GM12891 (cell line): ENCODE data around the gene NIT1.
"Not testable (repeated sequence)": the region's sequence is repeated elsewhere in the genome, so short reads cannot be mapped to it uniquely, and the experiment has no call there.

Source experiments
- DNase-seq: peaks from one replicate; pipeline ENCODE4 v3.0.0; 2011; ENCODE audit warnings: low spot score; ENCODE audit not compliant: insufficient read length
- FAIRE-seq: peaks from 2 replicates; lab custom pipeline; 2011; peaks lifted over from hg19 to GRCh38; lab: Jason Lieb, UNC
- PAX5 ChIP-seq: IDR thresholded peaks from 2 replicates; pipeline ENCODE4 v1.6.1; 2011; ENCODE audit warnings: low read length, moderate library complexity, mild to moderate bottlenecking; ENCODE audit not compliant: insufficient read depth, severe bottlenecking
- POLR2A ChIP-seq: IDR thresholded peaks from 2 replicates; pipeline ENCODE4 v1.6.1; 2011; ENCODE audit warnings: low read depth, low read length, control low read depth
- POLR2AphosphoS5 ChIP-seq: IDR thresholded peaks from 2 replicates; pipeline ENCODE4 v1.6.1; 2011; ENCODE audit warnings: low read depth, low read length, control low read depth
- POU2F2 ChIP-seq: IDR thresholded peaks from 2 replicates; pipeline ENCODE4 v1.6.1; 2011; ENCODE audit warnings: low read depth, mild to moderate bottlenecking, control low read depth, low read length, moderate library complexity
- SPI1 ChIP-seq: IDR thresholded peaks from 2 replicates; pipeline ENCODE4 v1.6.1; 2011; ENCODE audit warnings: low read depth, low read length, control low read depth
- TAF1 ChIP-seq: IDR thresholded peaks from 2 replicates; pipeline ENCODE4 v1.6.1; 2011; ENCODE audit warnings: low read depth, low read length, control low read depth

The NIT1 gene

DNA sequence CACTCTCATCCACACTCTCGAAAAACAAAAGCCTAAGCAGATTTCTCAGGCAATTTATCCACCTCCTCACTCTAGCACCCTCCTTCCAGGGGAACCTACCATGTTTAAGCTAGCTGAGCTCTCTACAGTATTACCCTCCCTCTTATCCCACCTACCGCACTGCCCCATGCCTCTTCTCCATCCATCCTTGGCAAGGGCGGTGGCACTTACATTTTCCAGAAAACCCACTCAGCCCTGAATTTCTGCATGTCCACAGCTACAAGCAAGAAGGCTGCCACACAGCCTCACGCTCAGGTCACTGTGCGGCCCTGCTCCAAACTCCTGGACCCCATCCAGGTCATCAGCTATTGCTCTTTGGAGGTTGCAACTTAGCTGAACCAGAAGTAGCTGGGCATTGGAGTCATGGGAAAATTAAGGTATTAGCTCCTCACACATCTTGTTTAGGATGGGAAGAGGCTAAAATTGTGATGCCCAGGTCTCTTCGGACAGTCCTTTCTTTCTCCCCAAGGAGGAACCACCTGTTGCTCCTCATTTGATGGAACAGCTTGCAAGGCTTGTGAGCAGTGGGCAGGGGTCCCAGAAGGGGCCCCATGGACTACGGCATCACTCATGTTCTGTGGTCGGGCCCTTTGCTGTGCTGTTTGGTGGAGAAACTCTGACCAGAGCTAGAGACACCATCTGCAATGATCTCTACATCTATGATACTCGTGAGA lies 18.7 kb upstream of the NIT1 start:
- DNase-seq: no peak
- TF ChIP-seq PAX5: no peak
- TF ChIP-seq POLR2AphosphoS5: 0 out of 2 replicates have a peak, but pooled peaks have one; percentile 25
- TF ChIP-seq TAF1: no peak
- TF ChIP-seq POU2F2: no peak
- no peak for TF ChIP-seq SPI1
- FAIRE-seq: no peak

DNA sequence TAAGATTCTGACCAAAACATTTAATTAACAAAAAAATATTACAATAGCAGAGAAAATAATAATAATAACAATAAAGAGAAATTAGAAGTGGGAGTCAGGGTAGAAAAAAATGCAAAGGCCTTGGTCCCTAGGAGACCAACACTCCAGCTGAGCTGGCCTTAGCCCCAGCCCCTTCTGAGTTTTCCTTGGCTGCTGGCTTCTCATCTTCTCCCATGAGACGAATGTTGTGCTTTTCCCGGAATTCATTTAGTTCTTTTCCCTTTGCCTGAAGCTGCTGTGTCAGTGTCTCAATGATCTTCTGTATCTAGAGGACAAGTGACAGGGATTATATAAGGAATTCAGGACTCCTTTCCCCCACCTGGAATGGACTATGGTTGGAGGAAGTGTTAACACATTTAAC lies 17.3 kb upstream of the NIT1 start:
- DNase-seq (no peak), FAIRE-seq (no peak)
- TF ChIP-seq POLR2AphosphoS5 (no peak), PAX5 (no peak), POLR2A (no peak), POU2F2 (no peak), TAF1 (no peak), SPI1 (no peak)

- TF ChIP-seq POLR2A: no peak
- no peak for TF ChIP-seq POLR2AphosphoS5
- TF ChIP-seq SPI1: no peak
- TF ChIP-seq PAX5: no peak
- no peak for TF ChIP-seq TAF1
- no peak for TF ChIP-seq POU2F2
- DNase-seq: no peak
- no peak for FAIRE-seq
Observed at GRCh38 chr1:161106431-161106830, 11.5 kb upstream of the NIT1 start.

DNA sequence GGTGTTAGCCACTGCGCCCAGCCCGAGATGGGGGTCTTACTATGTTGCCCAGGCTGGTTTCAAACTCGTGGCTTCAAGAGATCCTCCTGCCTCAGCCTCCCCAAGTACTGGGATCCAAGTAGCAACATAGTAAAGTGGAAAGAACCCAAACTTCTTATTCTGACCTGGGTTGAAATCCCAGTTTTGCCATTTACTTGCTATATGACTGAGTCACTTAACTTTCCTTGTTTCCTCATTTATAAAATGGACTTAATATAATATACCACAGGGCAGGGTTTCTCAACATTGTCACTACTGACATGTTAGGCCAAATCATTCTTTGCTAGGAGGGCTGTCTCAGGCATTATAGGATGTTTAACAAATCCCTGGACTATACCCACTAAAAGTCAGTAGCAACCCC lies 6.8 kb upstream of the NIT1 start:
- FAIRE-seq (no peak), DNase-seq (no peak)
- TF ChIP-seq POU2F2 (no peak), SPI1 (no peak), POLR2AphosphoS5 (no peak), PAX5 (no peak), TAF1 (no peak), POLR2A (no peak)

- FAIRE-seq (no peak), DNase-seq (no peak)
- no peak for TF ChIP-seq TAF1
- no peak for TF ChIP-seq PAX5
- TF ChIP-seq SPI1: no peak
- TF ChIP-seq POLR2A: no peak
- no peak for TF ChIP-seq POU2F2
- no peak for TF ChIP-seq POLR2AphosphoS5
Observed at GRCh38 chr1:161111527-161111926, 6.4 kb upstream of the NIT1 start.

GRCh38 chr1:161113915-161114314 lies 4.0 kb upstream of the NIT1 start:
- FAIRE-seq (no peak), DNase-seq (no peak)
- no peak for TF ChIP-seq POLR2AphosphoS5
- TF ChIP-seq POLR2A: no peak
- TF ChIP-seq POU2F2: no peak
- no peak for TF ChIP-seq PAX5
- TF ChIP-seq SPI1: no peak
- no peak for TF ChIP-seq TAF1

- no peak for TF ChIP-seq POLR2AphosphoS5
- DNase-seq: no peak
- no peak for FAIRE-seq
Observed at GRCh38 chr1:161114556-161114955, 3.3 kb upstream of the NIT1 start.

DNA sequence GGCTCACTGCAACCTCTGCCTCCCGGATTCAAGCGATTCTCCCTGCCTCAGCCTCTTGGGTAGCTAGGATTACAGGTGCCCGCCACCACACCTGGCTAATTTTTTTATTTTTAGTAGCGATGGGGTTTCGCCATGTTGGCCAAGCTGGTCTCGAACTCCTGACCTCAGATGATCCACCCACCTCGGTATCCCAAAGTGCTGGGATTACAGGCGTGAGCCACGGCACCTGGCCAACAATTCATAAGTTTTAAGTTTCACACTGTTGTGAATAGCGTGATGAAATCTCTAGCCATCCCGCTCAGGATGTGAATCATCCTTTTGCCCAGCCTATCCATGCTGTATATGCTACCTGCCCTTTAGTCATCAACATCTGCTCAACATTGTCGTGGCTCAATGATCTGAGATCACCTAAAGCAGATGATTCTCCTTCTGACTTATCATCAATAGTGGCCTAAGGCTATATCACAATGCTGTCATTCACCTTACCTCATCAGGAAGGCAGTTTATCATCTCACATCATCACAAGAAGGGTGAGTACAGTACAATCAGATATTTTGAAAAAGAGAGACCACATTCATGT lies 2.7 kb upstream of the NIT1 start:
- FAIRE-seq: peak; percentile 65
- DNase-seq: no peak
- TF ChIP-seq POU2F2 (no peak), POLR2A (no peak), PAX5 (no peak), SPI1 (no peak), POLR2AphosphoS5 (no peak), TAF1 (no peak)

- not testable (repeated sequence) for DNase-seq, FAIRE-seq
Observed at GRCh38 chr1:161115961-161116360, 1.9 kb upstream of the NIT1 start.

DNA sequence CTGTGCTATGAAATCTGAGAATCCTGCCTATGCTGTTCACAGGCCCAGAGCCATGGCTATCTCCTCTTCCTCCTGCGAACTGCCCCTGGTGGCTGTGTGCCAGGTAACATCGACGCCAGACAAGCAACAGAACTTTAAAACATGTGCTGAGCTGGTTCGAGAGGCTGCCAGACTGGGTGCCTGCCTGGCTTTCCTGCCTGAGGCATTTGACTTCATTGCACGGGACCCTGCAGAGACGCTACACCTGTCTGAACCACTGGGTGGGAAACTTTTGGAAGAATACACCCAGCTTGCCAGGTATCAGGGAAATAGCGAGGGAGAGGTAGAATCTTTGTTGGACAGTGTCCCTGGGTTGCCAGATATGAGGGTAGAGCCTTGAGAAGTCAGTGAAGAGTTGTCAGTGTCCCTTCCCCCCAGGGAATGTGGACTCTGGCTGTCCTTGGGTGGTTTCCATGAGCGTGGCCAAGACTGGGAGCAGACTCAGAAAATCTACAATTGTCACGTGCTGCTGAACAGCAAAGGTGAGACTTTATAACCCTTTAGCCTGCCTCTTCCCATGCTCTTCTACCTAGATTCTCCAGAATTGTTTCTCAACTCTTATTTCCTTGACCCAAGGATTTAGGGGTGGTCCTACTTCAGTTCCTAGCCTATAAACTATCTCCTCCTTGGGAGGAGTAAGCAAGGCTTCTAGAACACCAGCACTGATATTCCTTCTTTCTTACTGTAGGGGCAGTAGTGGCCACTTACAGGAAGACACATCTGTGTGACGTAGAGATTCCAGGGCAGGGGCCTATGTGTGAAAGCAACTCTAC lies 1.4 kb downstream of the NIT1 start:
- DNase-seq (peak; percentile 53), FAIRE-seq (peak; percentile 50)
- TF ChIP-seq SPI1 (no peak), POLR2AphosphoS5 (no peak; the same call in 1 of the 2 replicates), TAF1 (no peak), POU2F2 (no peak), PAX5 (no peak), POLR2A (no peak; the same call in 1 of the 2 replicates)
